SK-N-MC (cell line): ENCODE measurements around the gene CAPN3.

Source experiments
- DNase-seq: peaks from one replicate; pipeline ENCODE4 v3.0.0-alpha.2; 2011; ENCODE audit warnings: low read depth, low spot score
- H3K27ac ChIP-seq: fragments of 200-600 bp; sonication (generic); 2 replicates; pipeline ENCODE4 v1.5.1; 2016; ENCODE audit warnings: mixed run types
- H3K36me3 ChIP-seq: fragments of 200-600 bp; sonication (generic); 2 replicates; pipeline ENCODE4 v1.6.1; 2017; ENCODE audit warnings: antibody characterized with exemption, low read length, mixed read lengths; ENCODE audit not compliant: insufficient read depth
- H3K4me3 ChIP-seq: fragments of 200-600 bp; sonication (generic); 2 replicates; pipeline ENCODE4 v1.5.1; 2016
- H3K9ac ChIP-seq: fragments of 200-600 bp; sonication (generic); 2 replicates; pipeline ENCODE4 v1.8.0; 2017; ENCODE audit warnings: mixed run types, mixed read lengths; ENCODE audit not compliant: insufficient read length
- H3K9me3 ChIP-seq: fragments of 200-600 bp; sonication (generic); 2 replicates; pipeline ENCODE4 v1.6.1; 2017; ENCODE audit warnings: low read depth, mild to moderate bottlenecking, antibody characterized with exemption, low read length, moderate library complexity, mixed read lengths
- EZH2 ChIP-seq: fragments of 200-600 bp; sonication (generic); IDR thresholded peaks from one replicate; pipeline ENCODE4 v1.6.1; 2017; ENCODE audit warnings: antibody characterized with exemption
- FOXP2 ChIP-seq: optimal IDR thresholded peaks from 2 replicates; pipeline ENCODE3; 2011; ENCODE audit warnings: mild to moderate bottlenecking, moderate library complexity; ENCODE audit not compliant: insufficient read depth; ENCODE audit errors: extremely low read length, control extremely low read depth
- POLR2AphosphoS5 ChIP-seq: IDR thresholded peaks from 2 replicates; pipeline ENCODE4 v1.6.1; 2012; ENCODE audit warnings: mild to moderate bottlenecking, low read depth, low read length, borderline replicate concordance

CAPN3 gene

DNA sequence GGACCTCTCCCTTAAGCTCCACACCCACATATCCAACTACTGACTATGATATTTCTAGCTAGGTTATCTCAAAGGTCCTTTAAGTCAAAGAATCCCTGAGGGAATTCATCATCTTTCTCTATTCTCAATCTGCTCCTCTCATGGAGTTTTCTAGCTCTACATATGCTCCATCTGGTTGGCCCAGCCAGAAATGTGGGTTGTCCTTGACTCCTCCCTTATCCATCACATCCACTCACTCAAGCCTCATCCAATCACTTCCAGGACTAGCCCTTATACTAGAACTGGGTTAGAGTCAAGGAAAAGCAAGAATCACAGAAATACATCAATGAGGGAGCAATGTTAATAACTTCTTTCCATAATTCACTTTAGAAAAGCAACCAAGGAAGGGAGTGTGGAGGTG lies 86.2 kb downstream of the CAPN3 start:
- Histone ChIP-seq H3K4me3 (no peak overlapping the region), H3K9ac (no peak overlapping the region), H3K9me3 (no peaks in the 10 kb centered on the region), H3K27ac (no peak overlapping the region), H3K36me3 (peaks cover 55% of the 10 kb centered on the region)
- DNase-seq, result no peak
- TF ChIP-seq POLR2AphosphoS5, result no peak
- no peak for TF ChIP-seq FOXP2
- TF ChIP-seq EZH2, result no peak

DNA sequence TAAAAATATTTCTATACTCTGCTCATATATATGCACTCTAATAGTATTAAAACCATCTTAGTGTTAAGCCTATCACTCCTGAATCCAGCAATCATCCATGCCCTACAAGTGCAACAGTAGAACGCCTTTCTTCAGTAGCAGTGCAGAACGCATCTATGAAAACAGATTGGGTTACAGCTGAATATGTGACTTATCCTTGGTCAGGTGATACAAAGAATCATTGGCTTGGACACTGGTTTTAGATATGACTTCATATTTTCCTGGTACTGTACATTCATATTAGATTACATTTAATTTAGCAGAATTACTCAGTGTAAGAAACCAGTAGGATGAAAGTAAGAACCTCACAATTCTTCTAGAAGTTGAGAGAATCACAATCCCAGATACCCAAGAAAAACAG lies 88.3 kb downstream of the CAPN3 start:
- no peak for DNase-seq
- H3K9ac ChIP-seq, result no peak overlapping the region
- no peak overlapping the region for H3K27ac ChIP-seq
- TF ChIP-seq POLR2AphosphoS5 (no peak), EZH2 (no peak)
- H3K36me3 ChIP-seq, result peaks cover 59% of the 10 kb centered on the region
- no peak overlapping the region for H3K4me3 ChIP-seq
- H3K9me3 ChIP-seq, result no peaks in the 10 kb centered on the region

DNA sequence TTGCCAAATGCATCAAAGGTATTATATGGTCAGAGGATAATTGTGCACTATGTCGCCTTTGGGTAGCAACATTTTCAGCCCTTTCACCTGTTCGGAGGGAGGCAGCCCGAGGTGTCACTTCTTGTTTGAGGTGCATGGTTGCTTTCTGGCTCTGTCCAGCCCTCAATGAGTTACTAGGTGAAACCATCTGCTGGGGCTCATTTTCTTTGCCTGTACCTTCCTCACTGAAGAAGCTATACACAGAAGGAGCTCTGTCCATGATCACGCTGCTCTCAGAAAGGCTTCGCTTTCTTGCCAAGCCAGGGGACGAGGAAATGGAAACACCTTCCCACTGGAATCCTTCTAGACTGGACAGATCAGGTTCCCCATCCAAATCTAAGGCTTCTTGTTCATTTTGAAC lies 89.0 kb downstream of the CAPN3 start:
- Histone ChIP-seq H3K36me3 (peaks cover 59% of the 10 kb centered on the region), H3K27ac (no peak overlapping the region), H3K4me3 (no peak overlapping the region), H3K9me3 (no peaks in the 10 kb centered on the region), H3K9ac (no peak overlapping the region)
- no peak for DNase-seq
- TF ChIP-seq EZH2, result no peak
- TF ChIP-seq FOXP2, result no peak
- no peak for TF ChIP-seq POLR2AphosphoS5

DNA sequence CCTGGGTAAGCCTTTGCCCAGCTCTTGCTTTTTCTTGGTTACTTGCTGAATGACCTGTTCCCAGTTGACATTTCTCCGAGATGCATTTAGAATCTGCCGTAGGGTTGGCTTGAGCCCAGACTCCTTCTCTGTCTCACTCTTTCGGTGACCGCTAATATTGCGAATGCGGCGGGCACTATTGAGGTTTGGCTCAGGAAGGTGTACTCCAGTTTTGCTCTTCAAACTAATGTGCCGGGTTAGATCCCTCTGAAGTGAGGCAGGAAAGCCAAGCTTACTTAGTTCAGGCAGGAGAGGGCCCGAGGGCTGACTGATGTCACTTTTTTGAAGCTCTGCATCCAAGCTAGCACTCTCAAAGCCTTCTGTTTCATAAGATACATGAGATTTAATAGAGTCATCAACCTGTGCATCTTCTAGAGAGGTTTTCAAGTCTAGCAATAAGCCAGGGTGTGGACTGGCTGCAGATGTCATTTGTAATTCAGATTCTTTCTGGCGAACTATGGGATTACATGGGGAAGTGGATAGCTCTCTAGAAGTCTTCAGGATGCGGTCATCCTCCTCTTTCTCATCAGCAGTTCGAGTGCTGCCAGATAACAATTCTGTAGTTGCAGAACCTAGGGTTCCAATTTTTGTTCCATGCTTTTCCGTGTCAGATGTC lies 90.6 kb downstream of the CAPN3 start:
- no peaks in the 10 kb centered on the region for H3K9me3 ChIP-seq
- DNase-seq, result no peak
- no peak overlapping the region for H3K9ac ChIP-seq
- H3K36me3 ChIP-seq, result peaks cover 49% of the 10 kb centered on the region
- no peak for TF ChIP-seq POLR2AphosphoS5
- TF ChIP-seq FOXP2, result no peak
- TF ChIP-seq EZH2, result no peak
- no peak overlapping the region for H3K4me3 ChIP-seq
- no peak overlapping the region for H3K27ac ChIP-seq

DNA sequence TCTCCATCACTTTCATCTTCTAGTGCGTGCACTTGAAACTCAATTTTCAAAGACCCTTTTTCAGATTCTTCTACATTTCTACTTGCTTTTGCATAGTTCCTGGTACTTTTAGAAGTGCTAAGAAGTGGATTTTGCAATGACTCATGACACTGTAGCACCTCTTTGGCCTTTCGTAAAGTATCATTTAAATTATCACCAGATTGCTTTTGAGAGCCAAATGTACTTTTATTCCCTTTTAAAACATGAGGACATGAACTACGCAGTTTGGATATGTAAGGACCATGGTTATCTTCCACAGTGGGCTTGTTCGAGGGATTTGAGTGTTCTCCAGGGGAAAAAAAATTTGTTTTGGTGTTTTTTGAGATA lies 91.1 kb downstream of the CAPN3 start:
- no peak overlapping the region for H3K27ac ChIP-seq
- no peak overlapping the region for H3K4me3 ChIP-seq
- DNase-seq, result no peak
- H3K36me3 ChIP-seq, result peaks cover 48% of the 10 kb centered on the region
- TF ChIP-seq FOXP2 (no peak), POLR2AphosphoS5 (no peak), EZH2 (no peak)
- no peaks in the 10 kb centered on the region for H3K9me3 ChIP-seq
- H3K9ac ChIP-seq, result no peak overlapping the region

DNA sequence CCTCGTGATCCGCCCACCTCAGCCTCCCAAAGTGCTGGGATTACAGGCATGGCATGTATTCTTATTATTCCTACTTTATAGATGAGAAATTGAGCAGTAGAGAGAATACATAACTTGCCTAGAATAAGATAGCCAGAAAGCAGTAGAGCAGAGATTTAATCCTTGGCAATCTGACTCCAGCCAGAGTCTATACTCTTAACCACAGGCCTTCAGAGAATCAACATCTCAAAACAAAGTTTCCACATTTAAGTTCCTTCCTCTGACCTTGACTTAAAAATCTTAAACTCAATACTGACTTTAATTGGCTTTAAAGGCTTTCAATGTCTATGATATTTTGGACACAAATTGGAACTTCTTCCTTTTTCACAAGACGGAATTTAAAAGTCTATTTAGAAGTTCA lies 94.5 kb downstream of the CAPN3 start:
- Histone ChIP-seq H3K9me3 (no peaks in the 10 kb centered on the region), H3K27ac (no peak overlapping the region), H3K36me3 (peaks cover 25% of the 10 kb centered on the region), H3K4me3 (no peak overlapping the region), H3K9ac (no peak overlapping the region)
- DNase-seq, result no peak
- no peak for TF ChIP-seq EZH2
- TF ChIP-seq FOXP2, result no peak
- no peak for TF ChIP-seq POLR2AphosphoS5

DNA sequence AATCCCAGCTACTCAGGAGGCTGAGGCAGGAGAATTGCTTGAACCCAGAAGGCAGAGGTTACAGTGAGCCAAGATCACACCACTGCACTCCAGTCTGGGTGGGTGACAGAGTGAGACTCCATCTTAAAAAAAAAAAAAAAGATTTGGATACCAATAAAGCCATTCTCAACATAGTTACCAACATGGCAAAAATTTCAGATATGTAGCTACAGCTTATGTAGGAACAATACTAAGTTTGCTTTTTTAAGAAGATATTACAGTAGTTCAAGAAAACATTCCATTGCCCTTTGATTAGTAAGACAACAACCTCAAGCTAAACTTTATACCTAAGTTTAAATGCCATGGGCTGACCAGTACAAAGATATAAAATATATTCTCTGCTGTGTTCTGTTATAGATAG lies 97.2 kb downstream of the CAPN3 start:
- DNase-seq, result no peak
- H3K27ac ChIP-seq, result 0 out of 2 replicates have a peak overlapping the region, but pooled peaks have one; percentile 97
- peaks cover 3% of the 10 kb centered on the region; the same call in 1 of the 2 replicates for H3K36me3 ChIP-seq
- TF ChIP-seq POLR2AphosphoS5 (no peak), EZH2 (no peak), FOXP2 (no peak)
- H3K9me3 ChIP-seq, result no peaks in the 10 kb centered on the region
- H3K4me3 ChIP-seq, result peak overlapping the region; percentile 73
- no peak overlapping the region for H3K9ac ChIP-seq

DNA sequence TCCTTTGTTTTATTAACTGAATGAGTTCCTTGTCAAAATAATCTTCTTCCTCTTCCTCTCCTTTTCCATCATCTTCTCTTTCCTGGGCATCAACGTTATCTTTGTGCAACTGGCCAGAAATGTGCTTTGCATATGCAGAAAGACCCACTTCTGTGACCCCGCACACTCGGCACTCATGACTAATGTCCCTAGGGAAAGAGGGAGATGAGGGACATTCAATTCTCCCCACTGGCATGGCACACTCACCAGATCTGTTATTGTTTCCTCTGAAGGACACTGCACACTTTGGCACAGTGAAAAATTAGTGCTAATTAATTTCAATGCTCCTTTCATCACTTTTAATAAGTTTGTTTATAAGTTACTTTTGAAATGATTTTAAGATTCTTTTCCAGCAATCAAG lies 97.7 kb downstream of the CAPN3 start:
- H3K9ac ChIP-seq, result no peak overlapping the region
- TF ChIP-seq POLR2AphosphoS5, result no peak
- TF ChIP-seq EZH2, result no peak
- TF ChIP-seq FOXP2, result no peak
- H3K27ac ChIP-seq, result peak overlapping the region; percentile 97
- H3K36me3 ChIP-seq, result no peaks in the 10 kb centered on the region; the same call in 1 of the 2 replicates
- DNase-seq, result no peak
- peak overlapping the region; percentile 73 for H3K4me3 ChIP-seq
- H3K9me3 ChIP-seq, result no peaks in the 10 kb centered on the region
